A549 (cell line): ENCODE measurements around the gene FAAH.

Experiments used
- CEBPB ChIP-seq, 2 experiments: fragments of >200 bp in 1 of 2; sonication (Bioruptor Twin) in 1 of 2; formaldehyde crosslinking in 1 of 2; IDR thresholded peaks; 2 replicates each; pipeline ENCODE4 v1.6.1; 2012 to 2016
- FOSL2 ChIP-seq, 2 experiments: fragments of 450-650 bp in 1 of 2; fragments of >200 bp in 1 of 2; sonication (Bioruptor Twin) in 1 of 2; formaldehyde crosslinking; IDR thresholded peaks; 2 replicates each; pipeline versions ENCODE4 v1.5.0 to v1.6.1; 2016 to 2020; ENCODE audit warnings: mild to moderate bottlenecking in 1 of 2, moderate library complexity in 1 of 2
- KDM1A ChIP-seq: fragments of 200-600 bp; sonication (generic); IDR thresholded peaks from 2 replicates; pipeline ENCODE4 v1.6.1; 2016; ENCODE audit warnings: low read depth, mild to moderate bottlenecking
- MAFK ChIP-seq: fragments of 450-650 bp; IDR thresholded peaks from 2 replicates; pipeline ENCODE4 v1.6.1; 2014; ENCODE audit not compliant: partially characterized antibody
- MAZ ChIP-seq: fragments of 150-350 bp; IDR thresholded peaks from 2 replicates; pipeline ENCODE4 v1.6.1; 2014; ENCODE audit warnings: antibody characterized with exemption, low read depth, low read length, borderline replicate concordance
- MYC ChIP-seq: IDR thresholded peaks from 2 replicates; pipeline ENCODE4 v1.6.1; 2012; ENCODE audit warnings: mild to moderate bottlenecking, inconsistent platforms, low read length, improper control_type of control experiment, borderline replicate concordance
- NPAS2 ChIP-seq: fragments of 250-450 bp; sonication (Bioruptor Pico); IDR thresholded peaks from 2 replicates; pipeline ENCODE4 v1.8.0; 2022; ENCODE audit warnings: mild to moderate bottlenecking, moderate library complexity, borderline replicate concordance
- POLR2A ChIP-seq: IDR thresholded peaks from 2 replicates; pipeline ENCODE4 v1.6.1; 2012; ENCODE audit warnings: mild to moderate bottlenecking, low read length
- RAD21 ChIP-seq, 2 experiments: fragments of >200 bp in 1 of 2; sonication (Bioruptor Twin) in 1 of 2; formaldehyde crosslinking in 1 of 2; IDR thresholded peaks in 1 of 2; conservative IDR thresholded peaks in 1 of 2; 2 replicates in 1 of 2; 3 replicates in 1 of 2; pipeline ENCODE4 v1.6.1; 2012 to 2018; ENCODE audit warnings: inconsistent platforms in 1 of 2
- RNF2 ChIP-seq: fragments of 200-600 bp; sonication (generic); IDR thresholded peaks from 2 replicates; pipeline ENCODE4 v1.6.1; 2016; ENCODE audit warnings: low read depth, mild to moderate bottlenecking, antibody characterized with exemption, moderate library complexity, borderline replicate concordance
- SMC3 ChIP-seq: fragments of >200 bp; sonication (Bioruptor Twin); formaldehyde crosslinking; IDR thresholded peaks from 3 replicates; pipeline ENCODE4 v1.6.1; 2018; ENCODE audit warnings: inconsistent platforms
- ZSCAN20 ChIP-seq: fragments of 250-450 bp; sonication (Bioruptor Pico); IDR thresholded peaks from 2 replicates; pipeline ENCODE4 v1.8.0; 2022; ENCODE audit warnings: mild to moderate bottlenecking, moderate library complexity
- TF ChIP-seq, protein P1 (sequence below): fragments of >200 bp; sonication (Bioruptor Twin); formaldehyde crosslinking; IDR thresholded peaks from 3 replicates; pipeline ENCODE4 v1.5.1; 2016
- TF ChIP-seq, protein P2 (sequence below): fragments of 200-600 bp; sonication (generic); IDR thresholded peaks from 2 replicates; pipeline ENCODE4 v1.6.1; 2016; ENCODE audit warnings: antibody characterized with exemption, mild to moderate bottlenecking, moderate library complexity

DNA sequence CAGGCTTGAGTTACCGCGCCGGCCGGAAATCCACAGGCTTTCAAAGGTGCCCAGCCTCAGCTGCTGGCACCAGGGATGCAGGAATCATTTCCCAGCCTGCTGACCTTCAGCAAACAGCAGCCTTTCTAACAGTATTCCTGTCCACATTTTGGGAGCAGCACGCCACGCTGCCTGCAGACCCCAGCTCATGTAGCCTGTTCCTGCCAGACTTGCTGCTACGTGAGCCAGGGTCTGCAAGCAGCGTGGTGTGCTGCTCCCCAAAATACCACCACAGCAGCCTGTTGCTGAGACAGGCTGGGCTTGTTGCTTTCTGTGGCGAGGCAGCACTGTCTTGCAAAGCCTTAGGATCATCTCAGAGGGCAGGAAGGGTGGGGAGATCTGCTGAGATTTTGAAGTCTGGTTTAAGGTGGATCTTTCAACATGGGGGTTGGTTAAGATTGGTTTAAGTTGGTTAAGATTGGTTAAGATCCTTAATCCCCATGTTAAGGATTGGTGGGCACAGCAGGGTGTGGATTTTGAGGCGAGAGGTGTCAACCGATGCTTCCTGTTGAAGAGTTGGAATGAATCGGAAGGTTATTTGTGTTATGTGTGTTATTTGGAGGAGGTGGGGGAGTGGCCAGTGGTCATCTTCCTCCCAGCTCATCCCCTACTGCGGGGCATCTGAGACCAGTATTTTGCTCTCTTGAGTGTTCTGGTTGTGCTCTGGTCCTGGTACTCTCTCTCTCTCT lies 12.9 kb downstream of the FAAH start:
- no peak for TF ChIP-seq RAD21 (conservative IDR thresholded peaks at IDR 0.05 in 1 of 2, IDR thresholded peaks at IDR 0.05 in 1 of 2)
- TF ChIP-seq FOSL2 (IDR thresholded peaks at IDR 0.05), result no peak
- no peak for TF ChIP-seq FOSL2 (CRISPR knock-in tag; IDR thresholded peaks at IDR 0.05)
- no peak for TF ChIP-seq CEBPB (IDR thresholded peaks at IDR 0.05)
- TF ChIP-seq, protein P1, sequence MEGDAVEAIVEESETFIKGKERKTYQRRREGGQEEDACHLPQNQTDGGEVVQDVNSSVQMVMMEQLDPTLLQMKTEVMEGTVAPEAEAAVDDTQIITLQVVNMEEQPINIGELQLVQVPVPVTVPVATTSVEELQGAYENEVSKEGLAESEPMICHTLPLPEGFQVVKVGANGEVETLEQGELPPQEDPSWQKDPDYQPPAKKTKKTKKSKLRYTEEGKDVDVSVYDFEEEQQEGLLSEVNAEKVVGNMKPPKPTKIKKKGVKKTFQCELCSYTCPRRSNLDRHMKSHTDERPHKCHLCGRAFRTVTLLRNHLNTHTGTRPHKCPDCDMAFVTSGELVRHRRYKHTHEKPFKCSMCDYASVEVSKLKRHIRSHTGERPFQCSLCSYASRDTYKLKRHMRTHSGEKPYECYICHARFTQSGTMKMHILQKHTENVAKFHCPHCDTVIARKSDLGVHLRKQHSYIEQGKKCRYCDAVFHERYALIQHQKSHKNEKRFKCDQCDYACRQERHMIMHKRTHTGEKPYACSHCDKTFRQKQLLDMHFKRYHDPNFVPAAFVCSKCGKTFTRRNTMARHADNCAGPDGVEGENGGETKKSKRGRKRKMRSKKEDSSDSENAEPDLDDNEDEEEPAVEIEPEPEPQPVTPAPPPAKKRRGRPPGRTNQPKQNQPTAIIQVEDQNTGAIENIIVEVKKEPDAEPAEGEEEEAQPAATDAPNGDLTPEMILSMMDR, result no peak
- TF ChIP-seq MAFK, result no peak
- TF ChIP-seq SMC3, result no peak
- no peak for TF ChIP-seq POLR2A
- TF ChIP-seq, protein P2, sequence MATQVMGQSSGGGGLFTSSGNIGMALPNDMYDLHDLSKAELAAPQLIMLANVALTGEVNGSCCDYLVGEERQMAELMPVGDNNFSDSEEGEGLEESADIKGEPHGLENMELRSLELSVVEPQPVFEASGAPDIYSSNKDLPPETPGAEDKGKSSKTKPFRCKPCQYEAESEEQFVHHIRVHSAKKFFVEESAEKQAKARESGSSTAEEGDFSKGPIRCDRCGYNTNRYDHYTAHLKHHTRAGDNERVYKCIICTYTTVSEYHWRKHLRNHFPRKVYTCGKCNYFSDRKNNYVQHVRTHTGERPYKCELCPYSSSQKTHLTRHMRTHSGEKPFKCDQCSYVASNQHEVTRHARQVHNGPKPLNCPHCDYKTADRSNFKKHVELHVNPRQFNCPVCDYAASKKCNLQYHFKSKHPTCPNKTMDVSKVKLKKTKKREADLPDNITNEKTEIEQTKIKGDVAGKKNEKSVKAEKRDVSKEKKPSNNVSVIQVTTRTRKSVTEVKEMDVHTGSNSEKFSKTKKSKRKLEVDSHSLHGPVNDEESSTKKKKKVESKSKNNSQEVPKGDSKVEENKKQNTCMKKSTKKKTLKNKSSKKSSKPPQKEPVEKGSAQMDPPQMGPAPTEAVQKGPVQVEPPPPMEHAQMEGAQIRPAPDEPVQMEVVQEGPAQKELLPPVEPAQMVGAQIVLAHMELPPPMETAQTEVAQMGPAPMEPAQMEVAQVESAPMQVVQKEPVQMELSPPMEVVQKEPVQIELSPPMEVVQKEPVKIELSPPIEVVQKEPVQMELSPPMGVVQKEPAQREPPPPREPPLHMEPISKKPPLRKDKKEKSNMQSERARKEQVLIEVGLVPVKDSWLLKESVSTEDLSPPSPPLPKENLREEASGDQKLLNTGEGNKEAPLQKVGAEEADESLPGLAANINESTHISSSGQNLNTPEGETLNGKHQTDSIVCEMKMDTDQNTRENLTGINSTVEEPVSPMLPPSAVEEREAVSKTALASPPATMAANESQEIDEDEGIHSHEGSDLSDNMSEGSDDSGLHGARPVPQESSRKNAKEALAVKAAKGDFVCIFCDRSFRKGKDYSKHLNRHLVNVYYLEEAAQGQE, result no peak
- TF ChIP-seq NPAS2, result no peak
- TF ChIP-seq RNF2, result no peak
- no peak for TF ChIP-seq KDM1A
- TF ChIP-seq ZSCAN20, result no peak
- no peak for TF ChIP-seq MAZ
- no peak for TF ChIP-seq MYC
